Glutamatergic neuron (in vitro differentiated cells): ENCODE results near the gene HOXD8. TPM values are rescaled to one million over a fixed set of nuclear protein-coding genes. Genes with fewer than 3 reads are reported as not detected.

Experiments
- DNase-seq: peaks from one replicate; pipeline ENCODE4 v3.0.0; 2022
- H3K27ac Mint-ChIP-seq: one replicate; pipeline ENCODE4 v1.8.0; 2020; ENCODE audit warnings: mild to moderate bottlenecking, mixed read lengths, inconsistent platforms; ENCODE audit not compliant: unreplicated experiment
- H3K27me3 Mint-ChIP-seq: one replicate; pipeline ENCODE4 v1.8.0; 2020; ENCODE audit warnings: mild to moderate bottlenecking, moderate library complexity, mixed read lengths, inconsistent platforms; ENCODE audit not compliant: unreplicated experiment
- H3K36me3 Mint-ChIP-seq: one replicate; pipeline ENCODE4 v1.8.0; 2020; ENCODE audit warnings: mild to moderate bottlenecking, mixed read lengths, inconsistent platforms; ENCODE audit not compliant: unreplicated experiment
- H3K4me1 Mint-ChIP-seq: one replicate; pipeline ENCODE4 v1.8.0; 2020; ENCODE audit warnings: mild to moderate bottlenecking, low read depth, mixed read lengths, inconsistent platforms; ENCODE audit not compliant: unreplicated experiment
- H3K4me3 Mint-ChIP-seq: one replicate; pipeline ENCODE4 v1.8.0; 2020; ENCODE audit warnings: mild to moderate bottlenecking, mixed read lengths, inconsistent platforms; ENCODE audit not compliant: unreplicated experiment
- H3K9me3 Mint-ChIP-seq: one replicate; pipeline ENCODE4 v1.8.0; 2020; ENCODE audit warnings: mild to moderate bottlenecking, moderate library complexity, mixed read lengths, inconsistent platforms; ENCODE audit not compliant: unreplicated experiment
- CTCF ChIP-seq: fragments of 200-600 bp; sonication (generic); IDR thresholded peaks from one replicate; pipeline ENCODE4 v1.5.0; 2021; ENCODE audit not compliant: partially characterized antibody, unreplicated experiment
- total RNA-seq: library from RNA; stranded (reverse); fragmentation: NEBNext Ultra II Directional; extraction: Animal tissue kit (Norgen Biotek cat#: 25700); gene quantifications from one replicate; pipeline ENCODE4 v1.2.1, GENCODE V29; 2021; ENCODE audit not compliant: unreplicated experiment

The HOXD8 gene
- total RNA-seq, 1 donor from 2014 or later: 0.27 TPM

- no peak for TF ChIP-seq CTCF
- no peak overlapping the region for H3K27ac Mint-ChIP-seq
- H3K36me3 Mint-ChIP-seq: no peaks in the 10 kb centered on the region
- no peaks in the 10 kb centered on the region for H3K4me1 Mint-ChIP-seq
- H3K27me3 Mint-ChIP-seq: peaks cover 43% of the 10 kb centered on the region
- no peak for DNase-seq
- H3K4me3 Mint-ChIP-seq: no peak overlapping the region
- H3K9me3 Mint-ChIP-seq: peaks cover 3% of the 10 kb centered on the region
These were observed 17.1 kb downstream of the HOXD8 start for GRCh38 chr2:176146645-176147044.

- Mint-ChIP-seq H3K4me1 (no peaks in the 10 kb centered on the region), H3K4me3 (no peak overlapping the region), H3K9me3 (peaks cover 3% of the 10 kb centered on the region), H3K27ac (no peak overlapping the region), H3K27me3 (peaks cover 43% of the 10 kb centered on the region), H3K36me3 (no peaks in the 10 kb centered on the region)
- TF ChIP-seq CTCF: no peak
- no peak for DNase-seq
These were observed 17.8 kb downstream of the HOXD8 start for GRCh38 chr2:176147210-176147799.

GRCh38 chr2:176147800-176148496, 18.4 kb downstream of the HOXD8 start:
- H3K27ac Mint-ChIP-seq: no peak overlapping the region
- H3K4me3 Mint-ChIP-seq: no peak overlapping the region

GRCh38 chr2:176148751-176149421, 19.4 kb downstream of the HOXD8 start:
- H3K27me3 Mint-ChIP-seq: peaks cover 45% of the 10 kb centered on the region
- no peaks in the 10 kb centered on the region for H3K4me1 Mint-ChIP-seq
- H3K36me3 Mint-ChIP-seq: no peaks in the 10 kb centered on the region
- no peak overlapping the region for H3K27ac Mint-ChIP-seq
- no peak for DNase-seq
- TF ChIP-seq CTCF: no peak
- H3K9me3 Mint-ChIP-seq: peaks cover 3% of the 10 kb centered on the region
- no peak overlapping the region for H3K4me3 Mint-ChIP-seq

More at GRCh38 chr2:176147800-176148496, 18.4 kb downstream of the HOXD8 start:
- DNase-seq: no peak
- no peaks in the 10 kb centered on the region for H3K36me3 Mint-ChIP-seq
- no peaks in the 10 kb centered on the region for H3K4me1 Mint-ChIP-seq
- H3K9me3 Mint-ChIP-seq: peaks cover 3% of the 10 kb centered on the region
- H3K27me3 Mint-ChIP-seq: peaks cover 43% of the 10 kb centered on the region
- TF ChIP-seq CTCF: no peak

GRCh38 chr2:176149481-176149938, 20.0 kb downstream of the HOXD8 start:
- TF ChIP-seq CTCF: no peak
- no peak overlapping the region for H3K4me3 Mint-ChIP-seq
- H3K36me3 Mint-ChIP-seq: no peaks in the 10 kb centered on the region
- no peak for DNase-seq
- no peak overlapping the region for H3K27ac Mint-ChIP-seq
- H3K4me1 Mint-ChIP-seq: no peaks in the 10 kb centered on the region
- H3K9me3 Mint-ChIP-seq: peaks cover 8% of the 10 kb centered on the region
- peaks cover 43% of the 10 kb centered on the region for H3K27me3 Mint-ChIP-seq
